ENCODE data around the gene SOX12. TPM values are rescaled to one million over a fixed set of nuclear protein-coding genes. Genes with fewer than 3 reads are reported as not detected.

Gene SOX12
- total and polyA plus RNA-seq, 10 donors: 3.2 to 12.5 (median 7.0) TPM

DNA sequence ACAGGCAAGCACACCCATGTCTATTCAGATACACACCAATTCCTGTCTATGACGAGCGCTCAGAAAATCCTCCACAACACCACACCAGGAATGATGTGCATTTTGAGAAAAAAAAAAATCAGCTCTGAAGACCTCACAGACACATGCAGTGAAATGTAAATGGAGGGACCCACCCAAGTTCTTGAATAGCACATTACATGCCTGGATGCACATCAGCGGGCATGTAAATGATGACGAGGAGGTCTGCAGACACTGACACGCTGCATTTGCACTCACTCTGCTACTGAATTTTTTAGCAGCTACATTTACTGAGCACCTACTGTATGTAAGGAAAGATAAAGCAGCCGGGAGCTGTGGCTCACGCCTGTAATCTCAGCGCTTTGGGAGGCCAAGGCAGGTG, 36.2 kb downstream of the SOX12 start:
- no peaks in the 10 kb centered on the region for H3K27me3 ChIP-seq (replicated peaks in 1 of 7)
- intact Hi-C loops (cut with DNase I; ENCODE audit: low total_unique reads): no loop called here
- no peak overlapping the region for H3K27ac ChIP-seq
- peaks cover 0 to 42% (median 21%) of the 10 kb centered on the region in 6 donors for H3K4me1 ChIP-seq
- no peak for DNase-seq
- TF ChIP-seq CTCF (IDR thresholded peaks at IDR 0.05 in 8 of 11, conservative IDR thresholded peaks at IDR 0.05 in 3 of 11): no peak
- no peak for TF ChIP-seq POLR2A (IDR thresholded peaks at IDR 0.05)
- TF ChIP-seq POLR2AphosphoS5 (IDR thresholded peaks at IDR 0.05): no peak
- no peaks in the 10 kb centered on the region for H3K9me3 ChIP-seq
- no peaks in the 10 kb centered on the region for H3K36me3 ChIP-seq
- 76 to 89% (median 82%) methylated on average over 8 of the region's 8 CpGs for WGBS, 5 donors
- H3K4me3 ChIP-seq: no peak overlapping the region

- TF ChIP-seq POLR2A (IDR thresholded peaks at IDR 0.05) (no peak), POLR2AphosphoS5 (IDR thresholded peaks at IDR 0.05) (peak; percentile 52 to 74 (median 69)), CTCF (IDR thresholded peaks at IDR 0.05 in 8 of 11, conservative IDR thresholded peaks at IDR 0.05 in 3 of 11) (peak in 9 of 11 experiments; percentile 10 to 79 (median 49))
- intact Hi-C loops (cut with DNase I; ENCODE audit: low total_unique reads): no loop called here
- H3K4me3 ChIP-seq: no peak overlapping the region
- 63 to 70% (median 65%) methylated on average over 13 of the region's 13 CpGs for WGBS, 5 donors
- DNase-seq: peak; percentile 87
- H3K27me3 ChIP-seq (replicated peaks in 1 of 7): no peaks in the 10 kb centered on the region
- peaks cover 0 to 44% (median 21%) of the 10 kb centered on the region in 6 donors for H3K4me1 ChIP-seq
- no peaks in the 10 kb centered on the region for H3K9me3 ChIP-seq
- H3K27ac ChIP-seq: peak overlapping the region in 1 of 8 donors; percentile 17
- no peaks in the 10 kb centered on the region for H3K36me3 ChIP-seq
These were observed 37.2 kb downstream of the SOX12 start for GRCh38 chr20:362271-363254.

DNA sequence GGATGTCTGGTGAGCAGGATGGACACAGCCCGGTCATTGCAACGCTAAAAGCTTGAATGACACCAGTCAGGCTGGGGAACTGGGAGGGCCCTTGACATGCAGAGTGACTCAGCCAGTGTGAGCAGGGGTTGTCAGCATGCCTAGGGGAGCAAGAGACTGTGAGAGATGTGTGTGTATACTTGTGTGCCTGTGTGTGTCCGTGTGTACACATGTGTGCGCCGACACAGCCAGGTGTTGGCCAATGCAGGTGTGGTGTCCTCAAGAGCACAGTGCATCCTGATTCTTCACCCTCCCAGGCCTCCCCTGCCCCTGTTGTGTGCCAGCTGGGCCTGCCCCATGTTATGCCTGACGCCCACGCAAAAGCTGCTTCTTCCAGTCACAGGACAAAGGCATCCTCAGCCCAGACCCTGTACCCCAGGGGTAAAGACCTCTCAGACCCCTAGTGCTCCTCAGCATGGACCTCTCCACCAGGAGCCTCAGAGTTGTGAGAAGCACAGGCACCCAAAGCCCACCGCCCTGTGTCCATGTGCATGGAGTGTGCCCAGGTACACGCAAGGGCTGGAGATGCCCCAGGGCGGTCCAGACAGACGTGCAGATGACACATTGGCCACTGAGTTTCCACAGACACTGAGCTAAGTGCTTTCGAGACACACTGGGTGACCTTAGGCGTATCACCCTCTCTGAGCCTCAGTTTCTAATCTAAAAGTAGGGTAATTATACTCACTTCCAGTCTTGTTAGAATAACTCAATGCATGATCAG, 38.1 kb downstream of the SOX12 start:
- intact Hi-C loops (cut with DNase I; ENCODE audit: low total_unique reads): no loop called here
- TF ChIP-seq CTCF (IDR thresholded peaks at IDR 0.05 in 8 of 11, conservative IDR thresholded peaks at IDR 0.05 in 3 of 11): no peak
- Histone ChIP-seq H3K4me3 (no peak overlapping the region), H3K36me3 (no peaks in the 10 kb centered on the region), H3K27ac (no peak overlapping the region), H3K9me3 (no peaks in the 10 kb centered on the region), H3K27me3 (replicated peaks in 1 of 7) (no peaks in the 10 kb centered on the region), H3K4me1 (peaks cover 0 to 44% (median 21%) of the 10 kb centered on the region in 6 donors)
- DNase-seq: no peak
- 89 to 93% (median 92%) methylated on average over 12 to 13 of the region's 13 CpGs for WGBS, 5 donors

Data from spleen (tissue), 11 donors.